Measurements from ENCODE around the gene CHRM5.

- TF ChIP-seq, protein P1, sequence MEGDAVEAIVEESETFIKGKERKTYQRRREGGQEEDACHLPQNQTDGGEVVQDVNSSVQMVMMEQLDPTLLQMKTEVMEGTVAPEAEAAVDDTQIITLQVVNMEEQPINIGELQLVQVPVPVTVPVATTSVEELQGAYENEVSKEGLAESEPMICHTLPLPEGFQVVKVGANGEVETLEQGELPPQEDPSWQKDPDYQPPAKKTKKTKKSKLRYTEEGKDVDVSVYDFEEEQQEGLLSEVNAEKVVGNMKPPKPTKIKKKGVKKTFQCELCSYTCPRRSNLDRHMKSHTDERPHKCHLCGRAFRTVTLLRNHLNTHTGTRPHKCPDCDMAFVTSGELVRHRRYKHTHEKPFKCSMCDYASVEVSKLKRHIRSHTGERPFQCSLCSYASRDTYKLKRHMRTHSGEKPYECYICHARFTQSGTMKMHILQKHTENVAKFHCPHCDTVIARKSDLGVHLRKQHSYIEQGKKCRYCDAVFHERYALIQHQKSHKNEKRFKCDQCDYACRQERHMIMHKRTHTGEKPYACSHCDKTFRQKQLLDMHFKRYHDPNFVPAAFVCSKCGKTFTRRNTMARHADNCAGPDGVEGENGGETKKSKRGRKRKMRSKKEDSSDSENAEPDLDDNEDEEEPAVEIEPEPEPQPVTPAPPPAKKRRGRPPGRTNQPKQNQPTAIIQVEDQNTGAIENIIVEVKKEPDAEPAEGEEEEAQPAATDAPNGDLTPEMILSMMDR (IDR thresholded peaks at IDR 0.05): no peak
- TF ChIP-seq ZFX (IDR thresholded peaks at IDR 0.05; ENCODE audit: borderline replicate concordance): no peak
These were observed 97.0 kb downstream of the CHRM5 start for GRCh38 chr15:34065261-34065660.

All from 22Rv1 (cell line).